GM19351 (cell line): ENCODE measurements around the gene TMEM9.

Experiments
- ATAC-seq: cut with Tn5 transposase; IDR thresholded peaks from one replicate; pipeline ENCODE4 v1.9.1; 2021; ENCODE audit warnings: mild to moderate bottlenecking, moderate library complexity; ENCODE audit not compliant: unreplicated experiment

The TMEM9 gene

GRCh38 chr1:201147396-201148015 lies 6.8 kb downstream of the TMEM9 start:
- no peak for ATAC-seq

- ATAC-seq: no peak
These were observed 7.5 kb downstream of the TMEM9 start for GRCh38 chr1:201146626-201147390.

GRCh38 chr1:201145816-201146215 lies 8.5 kb downstream of the TMEM9 start:
- ATAC-seq: no peak

GRCh38 chr1:201145132-201145531 lies 9.1 kb downstream of the TMEM9 start:
- no peak for ATAC-seq

- no peak for ATAC-seq
These were observed 9.6 kb downstream of the TMEM9 start for GRCh38 chr1:201144701-201145100.

- ATAC-seq: no peak
These were observed 10.3 kb downstream of the TMEM9 start for GRCh38 chr1:201143726-201144635.

GRCh38 chr1:201142849-201143725 lies 11.2 kb downstream of the TMEM9 start:
- no peak for ATAC-seq

- ATAC-seq: no peak
These were observed 12.0 kb downstream of the TMEM9 start for GRCh38 chr1:201142011-201142848.

- ATAC-seq: no peak
These were observed 12.9 kb downstream of the TMEM9 start for GRCh38 chr1:201141418-201141817.

- no peak for ATAC-seq
These were observed 13.4 kb downstream of the TMEM9 start for GRCh38 chr1:201140941-201141260.

- no peak for ATAC-seq
These were observed 13.9 kb downstream of the TMEM9 start for GRCh38 chr1:201140235-201140940.

- ATAC-seq: no peak
These were observed 14.5 kb downstream of the TMEM9 start for GRCh38 chr1:201139756-201140155.

GRCh38 chr1:201139306-201139705 lies 15.0 kb downstream of the TMEM9 start:
- ATAC-seq: no peak

- no peak for ATAC-seq
These were observed 15.9 kb downstream of the TMEM9 start for GRCh38 chr1:201138311-201138840.

- no peak for ATAC-seq
These were observed 16.5 kb downstream of the TMEM9 start for GRCh38 chr1:201137579-201138310.

GRCh38 chr1:201137024-201137392 lies 17.3 kb downstream of the TMEM9 start:
- no peak for ATAC-seq

GRCh38 chr1:201136355-201137023 lies 17.8 kb downstream of the TMEM9 start:
- no peak for ATAC-seq

GRCh38 chr1:201134405-201134804 lies 19.9 kb downstream of the TMEM9 start:
- no peak for ATAC-seq
